PC-3 (cell line): ENCODE results near the gene ATF2. TPM values are rescaled to one million over a fixed set of nuclear protein-coding genes. Genes with fewer than 3 reads are reported as not detected.

Experiments
- ATAC-seq: fragments of 200-7000 bp; cut with Tn5 transposase; 2 replicates; pipeline ENCODE4 v1.9.1; 2020; ENCODE audit warnings: mild to moderate bottlenecking, moderate library complexity
- BruUV-seq: library from RNA; stranded (reverse); fragments of 400-500 nt; replicated peaks from 2 replicates; lab custom pipeline; 2021; lab: Mats Ljungman, UMichigan
- CTCF ChIA-PET: fragments of 300-600 bp; sonication (Branson Sonifier 250); formaldehyde crosslinking; loops from one replicate; lab custom pipeline; 2022; ENCODE audit warnings: antibody characterized with exemption; lab: Charles Lee
- POLR2A ChIA-PET: fragments of 300-600 bp; sonication (Branson Sonifier 250); formaldehyde crosslinking; loops from one replicate; lab custom pipeline; 2022; ENCODE audit warnings: antibody characterized with exemption; ENCODE audit not compliant: unreplicated experiment; lab: Charles Lee
- DNase-seq: peaks from one replicate; pipeline ENCODE4 v3.0.0-alpha.2; 2015
- H2AFZ ChIP-seq: fragments of 300-600 bp; sonication (generic); 2 replicates; pipeline ENCODE4 v1.6.0; 2016; ENCODE audit warnings: antibody characterized with exemption, low read length
- H3F3A ChIP-seq: fragments of 300-600 bp; sonication (generic); one replicate; pipeline ENCODE4 v1.6.0; 2017; ENCODE audit warnings: antibody characterized with exemption, low read length, control low read depth, mild to moderate bottlenecking; ENCODE audit not compliant: unreplicated experiment
- H3K27ac ChIP-seq: fragments of 300-600 bp; sonication (generic); 2 replicates; pipeline ENCODE4 v1.5.1; 2016; ENCODE audit warnings: mild to moderate bottlenecking, low read length
- H3K27me3 ChIP-seq: fragments of 300-600 bp; sonication (generic); 2 replicates; pipeline ENCODE4 v1.6.1; 2016; ENCODE audit warnings: low read length, mixed read lengths
- H3K36me3 ChIP-seq: fragments of 300-600 bp; sonication (generic); 2 replicates; pipeline ENCODE4 v1.6.1; 2016; ENCODE audit warnings: low read depth, mixed run types, low read length, mixed read lengths
- H3K4me1 ChIP-seq: fragments of 300-600 bp; sonication (generic); 2 replicates; pipeline ENCODE4 v1.5.1; 2016; ENCODE audit warnings: low read length; ENCODE audit not compliant: insufficient read depth
- H3K4me2 ChIP-seq: fragments of 300-600 bp; sonication (generic); 2 replicates; pipeline ENCODE4 v1.6.0; 2016; ENCODE audit warnings: low read length
- H3K4me3 ChIP-seq: fragments of 300-600 bp; sonication (generic); 2 replicates; pipeline ENCODE4 v1.5.1; 2016; ENCODE audit warnings: mild to moderate bottlenecking, low read length, mixed read lengths
- H3K79me2 ChIP-seq: fragments of 300-600 bp; sonication (generic); 2 replicates; pipeline ENCODE4 v1.6.1; 2017; ENCODE audit warnings: low read length, mixed read lengths
- H3K9ac ChIP-seq: fragments of 300-600 bp; sonication (generic); 2 replicates; pipeline ENCODE4 v1.6.0; 2016; ENCODE audit warnings: mild to moderate bottlenecking, low read length
- H3K9me2 ChIP-seq: fragments of 300-600 bp; sonication (generic); replicated peaks from 2 replicates; pipeline ENCODE4 v1.6.1; 2016; ENCODE audit warnings: mixed run types, low read length, mixed read lengths
- H3K9me3 ChIP-seq: fragments of 300-600 bp; sonication (generic); 2 replicates; pipeline ENCODE4 v1.6.1; 2016; ENCODE audit warnings: low read length, mixed read lengths
- H4K20me1 ChIP-seq: fragments of 300-600 bp; sonication (generic); 2 replicates; pipeline ENCODE4 v1.6.1; 2016; ENCODE audit warnings: low read length, mixed read lengths
- EZH2 ChIP-seq: fragments of 300-600 bp; sonication (generic); IDR thresholded peaks from one replicate; pipeline ENCODE4 v1.6.1; 2017; ENCODE audit warnings: antibody characterized with exemption, mild to moderate bottlenecking, low read length; ENCODE audit not compliant: unreplicated experiment
- EZH2phosphoT487 ChIP-seq: fragments of 300-600 bp; sonication (generic); IDR thresholded peaks from 2 replicates; pipeline ENCODE4 v1.6.1; 2018; ENCODE audit warnings: mild to moderate bottlenecking, antibody characterized with exemption, low read length, borderline replicate concordance
- intact Hi-C: fragments of 100-400 bp; cut with micrococcal nuclease; formaldehyde crosslinking; loops from 2 replicates; pipeline ENCODE4 v1.9.0; 2023
- microRNA-seq: library from miRNA; unstranded; fragments of <30 nt; microRNA quantifications from one replicate; pipeline ENCODE4 v1.1.0, GENCODE V29; 2020; ENCODE audit not compliant: unreplicated experiment
- total RNA-seq: library from RNA; depleted of rRNA; stranded (reverse); fragments of >200 nt; gene quantifications from 2 replicates; pipeline ENCODE4 v1.2.3, GENCODE V29; 2014; rRNA removed
- TF ChIP-seq, protein P1 (sequence below): fragments of 300-600 bp; sonication (generic); conservative IDR thresholded peaks from 2 replicates; pipeline ENCODE4 v1.5.1; 2017; ENCODE audit warnings: antibody characterized with exemption, low read depth, mild to moderate bottlenecking, low read length

The ATF2 gene
- total RNA-seq, 1 experiment from 2014 or later = 12.6 TPM

- H4K20me1 ChIP-seq = no peaks in the 10 kb centered on the region
- H3K9ac ChIP-seq = no peak overlapping the region
- DNase-seq (no peak), ATAC-seq (no peak)
- H3K27me3 ChIP-seq = no peaks in the 10 kb centered on the region
- intact Hi-C loops = no loop called here
- no TSS peak for BruUV-seq
- H3F3A ChIP-seq = no peaks in the 10 kb centered on the region
- no peaks in the 10 kb centered on the region for H3K4me1 ChIP-seq
- POLR2A ChIA-PET = no interaction called here
- no peak overlapping the region for H2AFZ ChIP-seq
- no peak overlapping the region for H3K27ac ChIP-seq
- no peak overlapping the region for H3K4me2 ChIP-seq
- no peak for TF ChIP-seq EZH2phosphoT487
- TF ChIP-seq EZH2 = no peak
- TF ChIP-seq, protein P1, sequence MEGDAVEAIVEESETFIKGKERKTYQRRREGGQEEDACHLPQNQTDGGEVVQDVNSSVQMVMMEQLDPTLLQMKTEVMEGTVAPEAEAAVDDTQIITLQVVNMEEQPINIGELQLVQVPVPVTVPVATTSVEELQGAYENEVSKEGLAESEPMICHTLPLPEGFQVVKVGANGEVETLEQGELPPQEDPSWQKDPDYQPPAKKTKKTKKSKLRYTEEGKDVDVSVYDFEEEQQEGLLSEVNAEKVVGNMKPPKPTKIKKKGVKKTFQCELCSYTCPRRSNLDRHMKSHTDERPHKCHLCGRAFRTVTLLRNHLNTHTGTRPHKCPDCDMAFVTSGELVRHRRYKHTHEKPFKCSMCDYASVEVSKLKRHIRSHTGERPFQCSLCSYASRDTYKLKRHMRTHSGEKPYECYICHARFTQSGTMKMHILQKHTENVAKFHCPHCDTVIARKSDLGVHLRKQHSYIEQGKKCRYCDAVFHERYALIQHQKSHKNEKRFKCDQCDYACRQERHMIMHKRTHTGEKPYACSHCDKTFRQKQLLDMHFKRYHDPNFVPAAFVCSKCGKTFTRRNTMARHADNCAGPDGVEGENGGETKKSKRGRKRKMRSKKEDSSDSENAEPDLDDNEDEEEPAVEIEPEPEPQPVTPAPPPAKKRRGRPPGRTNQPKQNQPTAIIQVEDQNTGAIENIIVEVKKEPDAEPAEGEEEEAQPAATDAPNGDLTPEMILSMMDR = no peak
- H3K9me3 ChIP-seq = no peaks in the 10 kb centered on the region
- CTCF ChIA-PET = no interaction called here
- no peak overlapping the region for H3K4me3 ChIP-seq
- no peaks in the 10 kb centered on the region for H3K9me2 ChIP-seq
- no peaks in the 10 kb centered on the region for H3K36me3 ChIP-seq
- H3K79me2 ChIP-seq = no peaks in the 10 kb centered on the region
Observed at GRCh38 chr2:175022923-175023322, 145.1 kb downstream of the ATF2 start.

Small RNAs within 50 kb of the gene (microRNA-seq; reads per million reads assigned to microRNA genes)
- 2.8 reads per million, percentile 4 among the genes with 10 or more reads in this experiment for gene MIR933

Other genes starting within 250 kb of the ATF2 start
- 7.8 and 9.2 TPM in 2 replicates for gene CHN1, start 162.8 kb downstream of the ATF2 start, total RNA-seq
- gene ATP5MC3, start 13.5 kb upstream of the ATF2 start, total RNA-seq = 214 and 254 TPM in 2 replicates